HEK293 (cell line): ENCODE measurements around the gene SWAP70.

ENCODE experiments used
- HOXA7 ChIP-seq: sonication (generic); formaldehyde crosslinking; IDR thresholded peaks from 2 replicates; pipeline ENCODE4 v1.8.1; 2022; ENCODE audit warnings: missing genetic modification reagents, borderline replicate concordance
- SALL2 ChIP-seq: fragments of 450-650 bp; formaldehyde crosslinking; IDR thresholded peaks from 2 replicates; pipeline ENCODE4 v1.5.0; 2017; ENCODE audit warnings: missing biosample characterization, mild to moderate bottlenecking, missing genetic modification characterization, borderline replicate concordance
- SCRT2 ChIP-seq: fragments of 450-650 bp; formaldehyde crosslinking; IDR thresholded peaks from 2 replicates; pipeline ENCODE4 v1.5.1; 2016; ENCODE audit warnings: missing biosample characterization, missing genetic modification characterization
- TCF7L2 ChIP-seq: IDR thresholded peaks from 2 replicates; pipeline ENCODE4 v1.6.1; 2011; ENCODE audit warnings: low read depth, mild to moderate bottlenecking, inconsistent platforms, low read length, moderate library complexity, borderline replicate concordance
- WT1 ChIP-seq: fragments of 450-650 bp; formaldehyde crosslinking; IDR thresholded peaks from 2 replicates; pipeline ENCODE4 v1.5.1; 2016; ENCODE audit warnings: missing biosample characterization, missing genetic modification characterization
- YY1 ChIP-seq: fragments of 450-650 bp; formaldehyde crosslinking; IDR thresholded peaks from 2 replicates; pipeline ENCODE4 v1.5.1; 2018; ENCODE audit warnings: missing biosample characterization, missing genetic modification characterization
- ZBTB21 ChIP-seq: fragments of 450-650 bp; formaldehyde crosslinking; IDR thresholded peaks from 2 replicates; pipeline ENCODE4 v1.5.1; 2017; ENCODE audit warnings: missing biosample characterization, missing genetic modification characterization
- ZNF133 ChIP-seq: fragments of 450-650 bp; formaldehyde crosslinking; IDR thresholded peaks from 2 replicates; pipeline ENCODE4 v1.5.1; 2016; ENCODE audit warnings: missing biosample characterization, missing genetic modification characterization
- ZNF239 ChIP-seq: fragments of 450-650 bp; formaldehyde crosslinking; IDR thresholded peaks from 2 replicates; pipeline ENCODE4 v1.5.1; 2016; ENCODE audit warnings: missing biosample characterization, missing genetic modification characterization
- ZNF302 ChIP-seq: fragments of 450-650 bp; formaldehyde crosslinking; IDR thresholded peaks from 2 replicates; pipeline ENCODE4 v1.5.1; 2016; ENCODE audit warnings: missing biosample characterization, missing genetic modification characterization, low read depth
- ZNF660 ChIP-seq: fragments of 450-650 bp; IDR thresholded peaks from 2 replicates; pipeline ENCODE4 v1.5.1; 2018; ENCODE audit warnings: missing biosample characterization, mild to moderate bottlenecking, missing genetic modification characterization
- ZXDB ChIP-seq: fragments of 450-650 bp; formaldehyde crosslinking; IDR thresholded peaks from 2 replicates; pipeline ENCODE4 v1.5.1; 2016; ENCODE audit warnings: missing biosample characterization, missing genetic modification characterization
- TF ChIP-seq, protein P1 (sequence below): fragments of 450-650 bp; formaldehyde crosslinking; IDR thresholded peaks from 2 replicates; pipeline ENCODE4 v1.5.1; 2016; ENCODE audit warnings: missing biosample characterization, missing genetic modification characterization
- TF ChIP-seq, protein P2 (sequence below): sonication (generic); formaldehyde crosslinking; IDR thresholded peaks from 2 replicates; pipeline ENCODE4 v1.8.1; 2022; ENCODE audit warnings: mild to moderate bottlenecking, moderate library complexity, missing genetic modification reagents

DNA sequence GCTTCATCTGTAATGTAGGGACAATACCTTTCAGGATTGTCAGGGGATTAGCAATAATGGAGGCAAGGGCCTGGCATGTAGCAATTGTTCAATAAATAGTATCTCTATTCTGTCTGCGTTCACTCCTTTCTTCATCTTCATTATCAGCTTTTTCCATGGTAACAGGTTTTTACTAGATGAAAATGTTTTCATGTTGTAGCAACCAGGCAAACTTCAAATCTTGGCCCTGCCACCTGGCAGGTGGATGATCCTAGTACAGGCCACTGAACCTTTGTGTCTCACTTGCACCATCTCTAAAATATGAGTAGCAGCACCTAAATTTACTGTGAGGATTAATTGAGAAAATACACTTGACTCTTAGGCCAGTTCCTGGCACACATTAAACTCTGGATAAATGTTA lies 83.4 kb downstream of the SWAP70 start:
- TF ChIP-seq, protein P1, sequence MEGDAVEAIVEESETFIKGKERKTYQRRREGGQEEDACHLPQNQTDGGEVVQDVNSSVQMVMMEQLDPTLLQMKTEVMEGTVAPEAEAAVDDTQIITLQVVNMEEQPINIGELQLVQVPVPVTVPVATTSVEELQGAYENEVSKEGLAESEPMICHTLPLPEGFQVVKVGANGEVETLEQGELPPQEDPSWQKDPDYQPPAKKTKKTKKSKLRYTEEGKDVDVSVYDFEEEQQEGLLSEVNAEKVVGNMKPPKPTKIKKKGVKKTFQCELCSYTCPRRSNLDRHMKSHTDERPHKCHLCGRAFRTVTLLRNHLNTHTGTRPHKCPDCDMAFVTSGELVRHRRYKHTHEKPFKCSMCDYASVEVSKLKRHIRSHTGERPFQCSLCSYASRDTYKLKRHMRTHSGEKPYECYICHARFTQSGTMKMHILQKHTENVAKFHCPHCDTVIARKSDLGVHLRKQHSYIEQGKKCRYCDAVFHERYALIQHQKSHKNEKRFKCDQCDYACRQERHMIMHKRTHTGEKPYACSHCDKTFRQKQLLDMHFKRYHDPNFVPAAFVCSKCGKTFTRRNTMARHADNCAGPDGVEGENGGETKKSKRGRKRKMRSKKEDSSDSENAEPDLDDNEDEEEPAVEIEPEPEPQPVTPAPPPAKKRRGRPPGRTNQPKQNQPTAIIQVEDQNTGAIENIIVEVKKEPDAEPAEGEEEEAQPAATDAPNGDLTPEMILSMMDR (tag by site-specific recombination): no peak
- TF ChIP-seq ZNF239 (tag by site-specific recombination): no peak
- no peak for TF ChIP-seq ZNF133 (tag by site-specific recombination)
- no peak for TF ChIP-seq ZNF302 (tag by site-specific recombination)
- no peak for TF ChIP-seq HOXA7
- no peak for TF ChIP-seq ZNF660 (tag by site-specific recombination)
- TF ChIP-seq ZXDB: no peak
- no peak for TF ChIP-seq YY1
- no peak for TF ChIP-seq SALL2 (tag by site-specific recombination)
- TF ChIP-seq ZBTB21 (tag by site-specific recombination): no peak
- TF ChIP-seq TCF7L2: no peak
- TF ChIP-seq SCRT2 (tag by site-specific recombination): no peak
- TF ChIP-seq, protein P2, sequence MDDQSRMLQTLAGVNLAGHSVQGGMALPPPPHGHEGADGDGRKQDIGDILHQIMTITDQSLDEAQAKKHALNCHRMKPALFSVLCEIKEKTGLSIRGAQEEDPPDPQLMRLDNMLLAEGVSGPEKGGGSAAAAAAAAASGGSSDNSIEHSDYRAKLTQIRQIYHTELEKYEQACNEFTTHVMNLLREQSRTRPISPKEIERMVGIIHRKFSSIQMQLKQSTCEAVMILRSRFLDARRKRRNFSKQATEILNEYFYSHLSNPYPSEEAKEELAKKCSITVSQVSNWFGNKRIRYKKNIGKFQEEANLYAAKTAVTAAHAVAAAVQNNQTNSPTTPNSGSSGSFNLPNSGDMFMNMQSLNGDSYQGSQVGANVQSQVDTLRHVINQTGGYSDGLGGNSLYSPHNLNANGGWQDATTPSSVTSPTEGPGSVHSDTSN (CRISPR knock-in tag): no peak
- no peak for TF ChIP-seq WT1
